WI38 (cell line): ENCODE results near the gene CXCL14.

Experiments used
- H3K4me3 ChIP-seq: 2 replicates; pipeline ENCODE4 v1.5.1; 2011; ENCODE audit warnings: low read depth, mild to moderate bottlenecking, control low read depth, low read length
- TF ChIP-seq, protein P1 (sequence below): IDR thresholded peaks from 2 replicates; pipeline ENCODE4 v1.5.1; 2012; ENCODE audit warnings: low read depth, mild to moderate bottlenecking, control low read depth, low read length

CXCL14 gene

DNA sequence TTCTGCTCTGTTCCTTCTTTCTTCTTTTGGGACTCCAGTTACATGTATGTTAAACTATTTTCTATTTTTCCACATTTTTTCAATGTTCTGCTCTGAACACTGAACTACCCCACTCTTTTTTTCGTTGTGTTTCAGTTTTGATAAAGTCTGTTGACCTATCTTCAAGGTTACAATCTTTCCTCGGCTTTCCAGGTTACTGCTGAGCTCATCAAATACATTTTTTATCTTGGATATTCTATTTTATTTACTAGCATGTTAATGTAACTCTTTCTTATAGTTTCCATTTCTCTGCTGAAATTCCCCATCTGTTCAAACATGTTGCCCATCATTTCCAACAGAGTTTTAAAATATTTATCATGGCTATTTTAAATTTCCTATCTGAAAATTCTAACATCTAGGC, 56.8 kb downstream of the CXCL14 start:
- TF ChIP-seq, protein P1, sequence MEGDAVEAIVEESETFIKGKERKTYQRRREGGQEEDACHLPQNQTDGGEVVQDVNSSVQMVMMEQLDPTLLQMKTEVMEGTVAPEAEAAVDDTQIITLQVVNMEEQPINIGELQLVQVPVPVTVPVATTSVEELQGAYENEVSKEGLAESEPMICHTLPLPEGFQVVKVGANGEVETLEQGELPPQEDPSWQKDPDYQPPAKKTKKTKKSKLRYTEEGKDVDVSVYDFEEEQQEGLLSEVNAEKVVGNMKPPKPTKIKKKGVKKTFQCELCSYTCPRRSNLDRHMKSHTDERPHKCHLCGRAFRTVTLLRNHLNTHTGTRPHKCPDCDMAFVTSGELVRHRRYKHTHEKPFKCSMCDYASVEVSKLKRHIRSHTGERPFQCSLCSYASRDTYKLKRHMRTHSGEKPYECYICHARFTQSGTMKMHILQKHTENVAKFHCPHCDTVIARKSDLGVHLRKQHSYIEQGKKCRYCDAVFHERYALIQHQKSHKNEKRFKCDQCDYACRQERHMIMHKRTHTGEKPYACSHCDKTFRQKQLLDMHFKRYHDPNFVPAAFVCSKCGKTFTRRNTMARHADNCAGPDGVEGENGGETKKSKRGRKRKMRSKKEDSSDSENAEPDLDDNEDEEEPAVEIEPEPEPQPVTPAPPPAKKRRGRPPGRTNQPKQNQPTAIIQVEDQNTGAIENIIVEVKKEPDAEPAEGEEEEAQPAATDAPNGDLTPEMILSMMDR: no peak
- H3K4me3 ChIP-seq: no peak overlapping the region
